Suprapubic skin (tissue), 4 donors: Measurements from ENCODE around the gene LRMDA. TPM values are rescaled to one million over a fixed set of nuclear protein-coding genes. Genes with fewer than 3 reads are reported as not detected.

Experiments
- DNase-seq, 2 donors: peaks; one replicate each; pipeline ENCODE4 v3.0.0-alpha.2; 2019; ENCODE audit warnings: low spot score in 2 of 2
- H3K27ac ChIP-seq: fragments of 200-600 bp; sonication (generic); one replicate; pipeline ENCODE4 v1.5.1; 2019
- H3K27me3 ChIP-seq: fragments of 200-600 bp; sonication (generic); one replicate; pipeline ENCODE4 v1.5.1; 2019
- H3K36me3 ChIP-seq: fragments of 200-600 bp; sonication (generic); one replicate; pipeline ENCODE4 v1.5.1; 2019
- H3K4me1 ChIP-seq: fragments of 200-600 bp; sonication (generic); one replicate; pipeline ENCODE4 v1.5.1; 2019
- H3K4me3 ChIP-seq: fragments of 200-600 bp; sonication (generic); one replicate; pipeline ENCODE4 v1.5.1; 2019; ENCODE audit warnings: mild to moderate bottlenecking
- H3K9me3 ChIP-seq: fragments of 200-600 bp; sonication (generic); one replicate; pipeline ENCODE4 v1.5.1; 2019
- EP300 ChIP-seq: sonication (generic); formaldehyde crosslinking; IDR thresholded peaks from one replicate; pipeline ENCODE4 v1.6.1; 2017; ENCODE audit warnings: antibody characterized with exemption
- POLR2A ChIP-seq, 2 donors: fragments of 450-650 bp; IDR thresholded peaks; one replicate each; pipeline ENCODE4 v1.6.1; 2017; ENCODE audit warnings: antibody characterized with exemption in 2 of 2, mild to moderate bottlenecking in 2 of 2, moderate library complexity in 2 of 2
- POLR2AphosphoS5 ChIP-seq, 3 donors: sonication (generic); formaldehyde crosslinking; IDR thresholded peaks; one replicate each; pipeline ENCODE4 v1.6.1; 2017; ENCODE audit warnings: antibody characterized with exemption in 3 of 3
- WGBS: methylation state at CpG from one replicate; pipeline ENCODE4 v1.1.5; 2018; 5-methylcytosine and 5-hydroxymethylcytosine counted together
- total RNA-seq, 4 donors: library from RNA; depleted of rRNA; stranded (reverse); fragments of >200 nt; gene quantifications; one replicate each; pipeline ENCODE4 v1.1.0, GENCODE V29; 2016
- TF ChIP-seq, protein P1 (sequence below), 2 donors: fragments of 200-600 bp in 1 of 2; fragments of 450-650 bp in 1 of 2; sonication (generic) in 1 of 2; IDR thresholded peaks; one replicate each; pipeline ENCODE4 v1.5.1; 2016 to 2019; ENCODE audit warnings: antibody characterized with exemption in 2 of 2, mild to moderate bottlenecking in 1 of 2, moderate library complexity in 1 of 2

LRMDA gene
- total RNA-seq, 4 donors from 2014 or later, result 0.10 to 2.9 (median 1.9) TPM; not detected in 1

DNA sequence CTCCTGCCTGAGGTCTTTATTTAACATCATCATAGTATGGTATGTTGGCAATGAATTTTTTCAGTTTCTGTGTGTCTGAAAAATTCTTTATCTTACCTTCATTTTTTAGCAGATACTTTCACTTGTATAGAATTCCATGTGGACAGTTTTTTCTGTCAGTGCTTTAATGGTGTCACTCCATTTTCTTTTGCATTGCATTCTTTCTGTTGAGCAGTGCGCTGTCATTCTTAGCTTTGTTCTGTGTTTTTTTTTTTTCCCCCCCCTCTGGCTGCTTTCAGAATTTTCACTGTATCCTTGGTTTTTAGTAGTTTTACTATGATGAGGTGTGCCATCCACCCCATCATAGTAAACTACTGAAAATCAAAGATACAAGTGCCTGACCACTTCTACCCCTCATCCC is 120.7 kb downstream of the LRMDA start:
- WGBS, result 96% methylated on average over 1 of the region's 1 CpG

DNA sequence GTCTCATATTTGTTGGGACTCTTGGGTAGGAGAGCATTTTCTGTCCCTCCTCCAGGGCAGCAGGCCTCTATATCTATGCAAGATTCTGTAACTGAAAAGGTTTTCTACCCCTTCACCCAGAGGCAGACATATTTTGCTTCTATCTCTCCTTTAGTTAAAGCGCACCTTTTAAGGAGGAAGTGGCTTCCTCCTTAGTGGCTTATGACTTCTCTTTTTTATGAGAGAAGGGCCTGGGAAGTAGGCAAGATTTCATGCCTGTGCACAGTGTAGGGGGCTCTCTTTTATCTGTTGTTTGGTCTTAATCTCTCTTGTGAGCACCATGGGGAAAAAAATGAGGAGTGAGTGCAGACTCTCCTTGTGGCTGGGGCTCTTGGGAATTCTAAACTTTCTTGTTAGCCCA is 122.1 kb downstream of the LRMDA start:
- Histone ChIP-seq H3K27me3 (no peaks in the 10 kb centered on the region), H3K4me1 (no peaks in the 10 kb centered on the region), H3K36me3 (no peaks in the 10 kb centered on the region), H3K4me3 (no peak overlapping the region), H3K27ac (no peak overlapping the region), H3K9me3 (no peaks in the 10 kb centered on the region)
- WGBS, result 80% methylated on average over 1 of the region's 1 CpG
- DNase-seq, result no peak
- TF ChIP-seq POLR2A (IDR thresholded peaks at IDR 0.05) (no peak), EP300 (no peak)

More for the DNA sequence above, 120.7 kb downstream of the LRMDA start:
- H3K4me3 ChIP-seq, result no peak overlapping the region
- TF ChIP-seq, protein P1, sequence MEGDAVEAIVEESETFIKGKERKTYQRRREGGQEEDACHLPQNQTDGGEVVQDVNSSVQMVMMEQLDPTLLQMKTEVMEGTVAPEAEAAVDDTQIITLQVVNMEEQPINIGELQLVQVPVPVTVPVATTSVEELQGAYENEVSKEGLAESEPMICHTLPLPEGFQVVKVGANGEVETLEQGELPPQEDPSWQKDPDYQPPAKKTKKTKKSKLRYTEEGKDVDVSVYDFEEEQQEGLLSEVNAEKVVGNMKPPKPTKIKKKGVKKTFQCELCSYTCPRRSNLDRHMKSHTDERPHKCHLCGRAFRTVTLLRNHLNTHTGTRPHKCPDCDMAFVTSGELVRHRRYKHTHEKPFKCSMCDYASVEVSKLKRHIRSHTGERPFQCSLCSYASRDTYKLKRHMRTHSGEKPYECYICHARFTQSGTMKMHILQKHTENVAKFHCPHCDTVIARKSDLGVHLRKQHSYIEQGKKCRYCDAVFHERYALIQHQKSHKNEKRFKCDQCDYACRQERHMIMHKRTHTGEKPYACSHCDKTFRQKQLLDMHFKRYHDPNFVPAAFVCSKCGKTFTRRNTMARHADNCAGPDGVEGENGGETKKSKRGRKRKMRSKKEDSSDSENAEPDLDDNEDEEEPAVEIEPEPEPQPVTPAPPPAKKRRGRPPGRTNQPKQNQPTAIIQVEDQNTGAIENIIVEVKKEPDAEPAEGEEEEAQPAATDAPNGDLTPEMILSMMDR (IDR thresholded peaks at IDR 0.05), result no peak
- TF ChIP-seq EP300 (no peak), POLR2AphosphoS5 (IDR thresholded peaks at IDR 0.05) (no peak)
- no peaks in the 10 kb centered on the region for H3K4me1 ChIP-seq
- H3K9me3 ChIP-seq, result no peaks in the 10 kb centered on the region
- no peaks in the 10 kb centered on the region for H3K27me3 ChIP-seq
- no peak overlapping the region for H3K27ac ChIP-seq
- DNase-seq, result no peak
- no peaks in the 10 kb centered on the region for H3K36me3 ChIP-seq

DNA sequence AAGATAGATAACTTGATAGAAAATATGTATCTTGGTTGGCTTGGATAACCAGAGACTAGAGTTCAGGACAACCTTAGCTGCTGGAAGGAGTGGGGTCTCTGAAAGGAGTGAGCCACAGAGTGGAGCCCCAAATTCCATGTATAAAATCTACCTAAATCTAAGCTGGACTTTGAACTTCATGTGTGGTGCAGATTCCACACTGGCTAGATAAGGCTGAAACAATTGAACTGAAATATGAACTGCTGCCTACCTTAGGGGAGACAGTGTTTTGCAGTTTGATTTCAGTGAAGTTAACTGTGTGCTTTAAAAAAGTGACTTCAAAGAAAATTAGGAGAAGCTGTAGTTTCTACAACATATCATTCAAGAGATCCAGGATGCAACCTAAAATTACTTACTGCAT is 123.9 kb downstream of the LRMDA start:
- DNase-seq, result no peak
- Histone ChIP-seq H3K9me3 (no peaks in the 10 kb centered on the region), H3K4me3 (no peak overlapping the region), H3K27me3 (no peaks in the 10 kb centered on the region), H3K4me1 (no peaks in the 10 kb centered on the region), H3K27ac (no peak overlapping the region), H3K36me3 (no peaks in the 10 kb centered on the region)
- TF ChIP-seq EP300 (no peak), POLR2A (IDR thresholded peaks at IDR 0.05) (no peak), POLR2AphosphoS5 (IDR thresholded peaks at IDR 0.05) (no peak)
- TF ChIP-seq, protein P1 (IDR thresholded peaks at IDR 0.05), result no peak

DNA sequence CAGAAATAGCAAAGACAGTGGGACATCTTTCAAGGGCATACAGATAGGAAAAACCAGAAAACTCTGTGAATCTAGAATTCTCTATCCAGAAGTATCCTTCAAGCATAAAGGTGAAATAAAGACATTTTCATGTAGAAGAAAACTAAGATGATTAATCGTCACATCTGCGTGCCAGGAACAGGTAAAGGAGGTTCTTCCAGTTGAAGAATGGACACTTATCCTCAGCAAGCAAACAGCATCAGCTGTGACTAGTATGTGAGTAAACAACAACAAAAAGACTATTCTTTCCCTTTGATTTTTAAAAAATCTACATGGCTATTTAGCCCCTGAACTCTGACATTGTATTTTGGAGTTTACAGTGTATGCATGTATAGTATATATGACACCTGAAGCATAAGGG is 124.9 kb downstream of the LRMDA start:
- Histone ChIP-seq H3K27me3 (no peaks in the 10 kb centered on the region), H3K36me3 (no peaks in the 10 kb centered on the region), H3K9me3 (no peaks in the 10 kb centered on the region), H3K4me1 (no peaks in the 10 kb centered on the region), H3K27ac (no peak overlapping the region), H3K4me3 (no peak overlapping the region)
- 55% methylated on average over 2 of the region's 2 CpGs for WGBS
- TF ChIP-seq POLR2AphosphoS5 (IDR thresholded peaks at IDR 0.05), result no peak
- TF ChIP-seq POLR2A (IDR thresholded peaks at IDR 0.05), result no peak
- TF ChIP-seq, protein P1 (IDR thresholded peaks at IDR 0.05), result no peak
- TF ChIP-seq EP300, result no peak
- DNase-seq, result no peak

DNA sequence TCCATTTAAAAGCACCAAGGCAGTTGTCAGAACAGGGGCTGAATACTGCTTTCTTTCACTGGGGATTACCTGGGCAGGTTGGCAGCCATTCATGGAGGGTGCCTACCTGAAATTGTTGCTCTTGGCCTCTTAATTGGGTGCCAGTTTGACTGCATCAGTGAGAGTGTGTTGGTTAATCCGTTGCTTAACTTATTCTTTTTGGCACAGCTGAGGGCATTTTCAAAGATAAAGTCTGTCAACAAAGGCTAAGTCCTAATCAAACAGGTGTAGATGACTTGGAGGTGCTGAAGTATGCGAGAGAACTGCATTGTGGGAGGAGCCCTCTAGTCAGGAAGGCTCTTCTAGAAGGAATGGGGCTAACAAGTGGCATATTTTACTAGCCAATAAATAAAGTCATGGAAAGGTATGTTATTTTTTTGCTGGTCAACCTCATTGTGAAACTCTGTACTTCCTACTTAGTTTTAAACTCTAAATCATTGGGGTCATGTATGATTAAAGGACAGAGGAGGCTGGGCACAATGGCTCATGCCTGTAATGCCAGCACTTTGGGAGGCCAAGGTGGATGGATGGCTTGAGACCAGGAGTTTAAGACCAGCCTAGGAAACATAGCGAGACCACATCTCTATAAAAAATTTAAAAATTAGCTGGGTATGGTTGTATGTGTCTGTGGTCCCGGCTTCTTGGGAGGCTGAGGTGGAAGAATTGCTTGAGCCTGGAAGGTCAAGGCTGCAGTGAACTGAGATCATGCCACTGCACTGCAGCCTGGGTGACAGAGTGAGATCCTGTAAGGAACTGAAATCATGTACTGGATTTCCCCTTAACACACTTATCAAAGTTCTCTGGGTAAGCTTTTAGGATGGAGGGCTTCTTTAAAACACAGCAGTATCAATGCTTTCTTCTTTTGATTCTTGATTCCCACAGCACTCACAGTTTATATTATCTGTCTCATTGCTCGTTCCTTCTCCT is 134.1 kb downstream of the LRMDA start:
- no peak overlapping the region for H3K4me3 ChIP-seq
- TF ChIP-seq POLR2AphosphoS5 (IDR thresholded peaks at IDR 0.05), result no peak
- TF ChIP-seq, protein P1 (IDR thresholded peaks at IDR 0.05), result no peak
- TF ChIP-seq EP300, result no peak
- TF ChIP-seq POLR2A (IDR thresholded peaks at IDR 0.05), result no peak
- H3K27me3 ChIP-seq, result no peaks in the 10 kb centered on the region
- no peaks in the 10 kb centered on the region for H3K4me1 ChIP-seq
- H3K27ac ChIP-seq, result no peak overlapping the region
- no peaks in the 10 kb centered on the region for H3K36me3 ChIP-seq
- no peaks in the 10 kb centered on the region for H3K9me3 ChIP-seq
- WGBS, result 82% methylated on average over 5 of the region's 5 CpGs
- no peak for DNase-seq
